T-helper 17 cell (primary cell): ENCODE results near the gene ABHD15. TPM values are rescaled to one million over a fixed set of nuclear protein-coding genes. Genes with fewer than 3 reads are reported as not detected.

ENCODE experiments used
- ATAC-seq: fragments of 150-1000 bp; cut with Tn5 transposase; 2 replicates; pipeline ENCODE4 v1.10.0; 2021; ENCODE audit warnings: mild to moderate bottlenecking, moderate library complexity
- DNase-seq, 3 donors: peaks; one replicate each; pipeline versions ENCODE4 v3.0.0 to v3.0.0-alpha.2; 2020 to 2021
- H3K9me3 ChIP-seq: one replicate; pipeline ENCODE4 v1.7.0; 2013; ENCODE audit warnings: low read length, mild to moderate bottlenecking; ENCODE audit not compliant: control insufficient read depth, poor library complexity, severe bottlenecking
- H3K27ac Mint-ChIP-seq: one replicate; pipeline ENCODE4 v1.8.0; 2022; ENCODE audit warnings: mild to moderate bottlenecking, moderate library complexity, mixed read lengths
- H3K27me3 Mint-ChIP-seq: one replicate; pipeline ENCODE4 v1.8.0; 2022; ENCODE audit warnings: mixed read lengths
- H3K36me3 Mint-ChIP-seq: one replicate; pipeline ENCODE4 v1.8.0; 2022; ENCODE audit warnings: low read depth, mixed read lengths
- H3K4me1 Mint-ChIP-seq: one replicate; pipeline ENCODE4 v1.8.0; 2022; ENCODE audit warnings: mild to moderate bottlenecking, mixed read lengths
- H3K4me3 Mint-ChIP-seq: one replicate; pipeline ENCODE4 v1.8.0; 2022; ENCODE audit warnings: mild to moderate bottlenecking, moderate library complexity, mixed read lengths
- total RNA-seq, 4 donors: library from RNA in 2 of 4; stranded (reverse) in 2 of 4; gene quantifications; one replicate each; pipeline ENCODE4 v1.2.3 and lab custom pipeline; 2022 to 2026

The ABHD15 gene
- total RNA-seq, 2 donors from 2014 or later: 14.2 to 15.6 TPM

DNA sequence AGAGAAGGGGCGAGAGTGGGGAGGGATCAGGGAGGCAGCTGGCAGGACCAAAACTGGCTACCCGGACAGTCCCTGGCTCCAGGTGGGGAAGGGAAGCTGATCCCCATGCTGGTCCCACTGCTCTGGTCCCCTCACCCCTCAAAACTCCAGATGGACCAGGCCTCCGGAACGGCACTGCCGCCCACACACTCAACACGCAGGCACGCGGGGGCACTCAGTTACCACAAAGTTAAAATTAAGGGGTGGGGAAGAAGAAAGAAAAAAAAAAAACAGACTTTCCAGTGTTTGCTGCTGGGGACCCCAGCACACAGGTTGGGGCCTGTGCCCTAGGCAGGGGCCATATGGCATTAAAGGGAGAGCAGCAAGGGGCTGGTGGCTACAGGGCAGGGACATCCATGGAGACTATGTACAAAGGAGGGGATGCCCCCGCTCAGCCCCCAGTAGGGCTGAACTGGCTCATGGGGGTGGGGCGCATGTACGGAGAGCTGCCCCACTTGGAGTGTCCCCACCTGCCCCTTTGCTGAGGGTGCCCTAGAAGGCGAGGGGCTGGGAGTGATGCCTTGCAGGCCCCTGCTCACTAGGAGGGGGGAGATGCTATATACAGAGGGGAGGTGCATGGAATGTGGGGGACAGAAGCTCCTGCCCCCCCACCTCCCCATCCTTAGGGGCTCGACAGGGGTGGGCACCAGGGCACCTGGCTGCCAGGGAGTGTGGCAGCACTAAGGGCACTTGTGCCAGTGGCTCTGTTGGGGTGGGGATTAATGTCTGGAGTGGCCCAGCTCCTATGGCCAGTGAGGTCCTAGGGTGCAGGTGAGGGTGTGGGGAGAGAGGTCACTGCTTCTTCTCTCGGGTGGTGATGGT lies 7.3 kb upstream of the ABHD15 start:
- DNase-seq (no peak), ATAC-seq (no peak)
- H3K4me3 Mint-ChIP-seq: no peak overlapping the region
- H3K36me3 Mint-ChIP-seq: peaks cover 2% of the 10 kb centered on the region
- H3K27me3 Mint-ChIP-seq: no peaks in the 10 kb centered on the region
- no peaks in the 10 kb centered on the region for H3K9me3 ChIP-seq
- H3K27ac Mint-ChIP-seq: no peak overlapping the region
- peaks cover 23% of the 10 kb centered on the region for H3K4me1 Mint-ChIP-seq

DNA sequence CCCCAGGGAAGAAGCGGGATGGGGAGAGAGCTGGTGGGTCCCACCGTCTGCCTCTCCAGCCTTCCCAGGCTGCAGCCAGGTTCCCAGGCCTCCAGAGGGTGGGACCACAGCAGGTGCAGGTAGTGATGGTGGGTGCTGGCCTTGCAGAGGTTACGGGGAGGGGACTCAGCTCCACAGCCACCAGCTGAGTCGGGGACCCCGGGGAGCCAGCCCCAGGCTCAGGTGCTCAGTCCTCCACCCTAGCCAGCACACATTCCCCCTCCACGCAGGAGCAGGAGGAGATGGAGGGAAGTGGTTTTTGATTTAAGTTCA lies 6.7 kb upstream of the ABHD15 start:
- ATAC-seq (no peak), DNase-seq (no peak)
- H3K36me3 Mint-ChIP-seq: peaks cover 2% of the 10 kb centered on the region
- peaks cover 25% of the 10 kb centered on the region for H3K4me1 Mint-ChIP-seq
- H3K4me3 Mint-ChIP-seq: no peak overlapping the region
- no peak overlapping the region for H3K27ac Mint-ChIP-seq
- H3K9me3 ChIP-seq: no peaks in the 10 kb centered on the region
- no peaks in the 10 kb centered on the region for H3K27me3 Mint-ChIP-seq

DNA sequence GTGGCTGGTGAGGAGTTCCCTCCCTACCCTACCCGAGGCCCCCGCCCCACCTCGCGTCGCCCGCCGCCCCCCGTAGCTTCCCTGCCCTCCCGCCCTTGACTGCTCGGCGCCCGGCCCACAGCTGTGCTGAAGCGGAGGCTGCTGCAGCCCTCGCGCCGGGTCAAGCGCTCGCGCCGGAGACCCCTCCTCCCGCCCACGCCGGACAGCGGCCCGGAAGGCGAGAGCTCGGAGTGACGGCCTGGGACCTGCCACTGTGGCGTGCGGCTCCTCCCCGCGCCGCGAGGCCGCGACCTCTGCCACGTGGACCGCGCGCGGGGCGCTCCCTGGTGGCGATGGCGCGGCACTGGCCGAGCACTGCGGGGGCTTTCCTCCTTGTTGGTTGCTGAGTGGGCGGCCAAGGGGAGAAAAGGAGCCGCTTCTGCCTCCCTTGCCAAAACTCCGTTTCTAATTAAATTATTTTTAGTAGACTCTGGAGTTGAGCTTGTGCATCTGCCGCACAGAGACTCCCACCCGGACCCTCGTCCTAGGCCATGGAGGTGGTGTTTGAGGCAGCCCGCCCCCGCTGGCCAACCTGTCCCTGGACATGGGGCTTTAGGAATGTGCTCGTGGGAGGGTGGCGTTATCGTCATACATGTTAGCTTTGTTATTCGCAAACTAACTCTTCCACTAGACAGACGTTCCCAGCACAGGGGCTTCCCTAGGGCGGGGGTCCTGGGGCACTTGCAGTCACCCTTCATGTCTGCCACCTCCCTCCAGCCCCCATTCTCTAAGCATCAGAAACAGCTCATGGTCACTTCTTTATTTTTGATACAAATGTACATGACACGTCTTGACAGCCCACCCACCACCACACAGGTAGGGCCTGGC lies 6.1 kb upstream of the ABHD15 start:
- Mint-ChIP-seq H3K4me1 (peaks cover 24% of the 10 kb centered on the region), H3K27me3 (no peaks in the 10 kb centered on the region), H3K36me3 (peaks cover 2% of the 10 kb centered on the region), H3K27ac (no peak overlapping the region), H3K4me3 (no peak overlapping the region)
- ATAC-seq (peak; percentile 33), DNase-seq (peak; percentile 43 to 56 (median 47))
- no peaks in the 10 kb centered on the region for H3K9me3 ChIP-seq

DNA sequence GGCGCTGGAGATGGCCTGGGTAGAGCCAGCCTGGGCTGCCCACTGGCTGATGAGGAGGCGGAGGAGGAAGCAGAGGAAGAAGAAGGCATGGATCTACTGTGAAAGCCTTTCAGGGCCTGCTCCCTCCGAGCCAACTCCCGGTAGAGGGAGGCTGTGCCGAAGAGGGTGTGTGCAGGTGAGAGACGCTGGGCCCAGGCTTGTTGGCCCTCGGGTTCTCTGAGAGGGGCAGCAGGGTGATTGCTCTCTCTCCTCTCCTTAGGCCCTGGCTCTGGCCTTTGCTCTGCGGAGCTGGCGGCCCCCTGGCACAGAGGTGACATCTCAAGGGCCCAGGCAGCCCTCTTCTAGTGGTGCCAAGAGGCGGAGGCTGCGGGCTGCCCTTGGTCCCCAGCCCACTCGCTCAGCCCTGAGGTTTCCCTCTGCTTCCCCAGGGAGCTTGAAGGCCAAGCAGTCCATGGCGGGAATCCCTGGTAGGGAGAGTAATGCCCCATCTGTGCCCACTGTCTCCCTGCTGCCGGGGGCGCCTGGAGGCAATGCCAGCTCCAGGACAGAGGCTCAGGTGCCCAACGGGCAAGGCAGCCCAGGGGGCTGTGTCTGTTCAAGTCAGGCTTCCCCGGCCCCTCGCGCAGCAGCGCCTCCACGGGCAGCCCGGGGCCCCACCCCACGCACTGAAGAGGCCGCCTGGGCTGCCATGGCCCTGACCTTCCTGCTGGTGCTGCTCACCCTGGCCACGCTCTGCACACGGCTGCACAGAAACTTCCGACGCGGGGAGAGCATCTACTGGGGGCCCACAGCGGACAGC lies 5.2 kb upstream of the ABHD15 start:
- Mint-ChIP-seq H3K4me1 (peaks cover 24% of the 10 kb centered on the region), H3K4me3 (no peak overlapping the region), H3K27me3 (no peaks in the 10 kb centered on the region), H3K36me3 (peaks cover 2% of the 10 kb centered on the region), H3K27ac (no peak overlapping the region)
- no peaks in the 10 kb centered on the region for H3K9me3 ChIP-seq
- DNase-seq: no peak
- ATAC-seq: no peak

DNA sequence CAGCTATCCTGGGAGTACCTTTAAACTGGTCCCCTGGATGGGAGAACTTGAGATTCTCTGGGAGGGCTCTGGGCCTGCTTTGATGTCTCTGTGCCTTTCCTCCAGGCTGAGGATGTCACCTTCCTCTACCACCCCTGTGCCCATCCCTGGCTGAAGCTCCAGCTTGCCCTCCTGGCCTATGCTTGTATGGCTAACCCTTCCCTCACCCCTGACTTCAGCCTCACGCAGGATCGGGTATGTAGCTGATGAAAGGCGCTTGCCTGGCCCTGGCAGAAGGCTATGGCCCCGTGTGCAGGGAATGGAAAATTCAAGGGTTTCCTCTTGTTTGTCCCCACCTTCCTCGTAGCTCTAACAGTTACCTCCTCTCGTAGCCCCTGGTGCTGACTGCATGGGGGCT lies 4.6 kb upstream of the ABHD15 start:
- no peak for DNase-seq

DNA sequence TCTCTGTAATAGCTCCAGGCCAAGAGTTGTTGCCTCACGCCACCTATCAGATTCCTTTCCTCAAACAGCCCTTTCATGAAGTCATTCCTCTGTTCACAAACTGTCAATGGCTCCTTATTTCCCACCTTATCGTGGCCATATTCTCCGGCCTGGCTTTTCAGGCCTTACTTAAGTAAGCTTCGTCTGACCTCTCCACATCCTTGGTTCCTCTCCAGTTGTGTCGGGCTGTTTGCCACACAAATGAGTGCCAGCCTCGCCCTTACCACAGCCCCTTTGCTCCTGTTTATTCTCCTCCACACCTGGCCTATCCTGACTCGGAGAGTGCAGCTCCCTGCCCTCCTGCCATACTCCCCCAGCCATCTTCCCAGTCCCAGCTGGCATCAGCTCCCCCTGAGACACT lies 3.7 kb upstream of the ABHD15 start:
- DNase-seq: no peak
- Mint-ChIP-seq H3K4me3 (peak overlapping the region; percentile 66), H3K27ac (peak overlapping the region; percentile 49), H3K36me3 (peaks cover 2% of the 10 kb centered on the region), H3K27me3 (no peaks in the 10 kb centered on the region), H3K4me1 (peaks cover 31% of the 10 kb centered on the region)
- no peak for ATAC-seq
- H3K9me3 ChIP-seq: no peaks in the 10 kb centered on the region

More for the DNA sequence above, 4.6 kb upstream of the ABHD15 start:
- no peak overlapping the region for H3K27ac Mint-ChIP-seq
- H3K36me3 Mint-ChIP-seq: peaks cover 2% of the 10 kb centered on the region
- H3K27me3 Mint-ChIP-seq: no peaks in the 10 kb centered on the region
- no peak for ATAC-seq
- no peak overlapping the region for H3K4me3 Mint-ChIP-seq
- no peaks in the 10 kb centered on the region for H3K9me3 ChIP-seq
- peaks cover 24% of the 10 kb centered on the region for H3K4me1 Mint-ChIP-seq

DNA sequence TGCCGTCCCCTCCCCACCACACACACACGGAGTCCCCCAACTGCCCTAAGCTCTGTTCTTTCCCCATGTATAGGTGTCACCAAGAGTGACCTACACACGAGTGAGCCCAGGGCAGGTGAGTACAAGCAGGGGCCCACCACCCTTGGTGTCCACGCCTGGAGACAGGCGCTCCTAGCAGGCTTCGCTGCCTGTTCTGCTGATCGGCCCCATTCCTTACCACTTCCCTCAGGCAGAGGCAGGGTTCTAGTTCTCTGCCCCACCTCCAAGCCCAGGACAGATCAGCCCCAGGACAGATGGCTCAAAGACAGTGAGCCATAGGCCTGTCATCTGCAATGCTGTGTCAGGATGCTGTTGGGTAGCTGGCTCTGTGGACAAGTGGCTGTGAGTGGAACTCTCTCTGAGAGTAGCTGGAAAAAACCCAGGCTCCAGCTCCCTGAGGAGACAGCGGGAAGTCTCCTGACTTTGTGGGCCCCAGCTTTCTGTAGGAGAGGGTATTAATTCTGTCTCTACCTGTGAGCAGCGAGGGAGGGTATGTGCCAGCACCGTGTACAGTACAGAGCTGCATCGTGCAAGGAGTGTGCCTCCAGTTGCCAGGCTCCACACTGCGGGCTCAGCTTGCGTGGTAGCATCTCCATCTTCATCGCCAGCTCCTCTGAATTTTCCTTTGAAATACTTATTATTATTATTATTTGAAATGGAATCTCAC lies 2.6 kb upstream of the ABHD15 start:
- Mint-ChIP-seq H3K36me3 (peaks cover 2% of the 10 kb centered on the region), H3K27ac (peak overlapping the region; percentile 59), H3K4me3 (peak overlapping the region; percentile 97), H3K4me1 (peaks cover 31% of the 10 kb centered on the region), H3K27me3 (no peaks in the 10 kb centered on the region)
- no peaks in the 10 kb centered on the region for H3K9me3 ChIP-seq
- DNase-seq (no peak), ATAC-seq (no peak)

DNA sequence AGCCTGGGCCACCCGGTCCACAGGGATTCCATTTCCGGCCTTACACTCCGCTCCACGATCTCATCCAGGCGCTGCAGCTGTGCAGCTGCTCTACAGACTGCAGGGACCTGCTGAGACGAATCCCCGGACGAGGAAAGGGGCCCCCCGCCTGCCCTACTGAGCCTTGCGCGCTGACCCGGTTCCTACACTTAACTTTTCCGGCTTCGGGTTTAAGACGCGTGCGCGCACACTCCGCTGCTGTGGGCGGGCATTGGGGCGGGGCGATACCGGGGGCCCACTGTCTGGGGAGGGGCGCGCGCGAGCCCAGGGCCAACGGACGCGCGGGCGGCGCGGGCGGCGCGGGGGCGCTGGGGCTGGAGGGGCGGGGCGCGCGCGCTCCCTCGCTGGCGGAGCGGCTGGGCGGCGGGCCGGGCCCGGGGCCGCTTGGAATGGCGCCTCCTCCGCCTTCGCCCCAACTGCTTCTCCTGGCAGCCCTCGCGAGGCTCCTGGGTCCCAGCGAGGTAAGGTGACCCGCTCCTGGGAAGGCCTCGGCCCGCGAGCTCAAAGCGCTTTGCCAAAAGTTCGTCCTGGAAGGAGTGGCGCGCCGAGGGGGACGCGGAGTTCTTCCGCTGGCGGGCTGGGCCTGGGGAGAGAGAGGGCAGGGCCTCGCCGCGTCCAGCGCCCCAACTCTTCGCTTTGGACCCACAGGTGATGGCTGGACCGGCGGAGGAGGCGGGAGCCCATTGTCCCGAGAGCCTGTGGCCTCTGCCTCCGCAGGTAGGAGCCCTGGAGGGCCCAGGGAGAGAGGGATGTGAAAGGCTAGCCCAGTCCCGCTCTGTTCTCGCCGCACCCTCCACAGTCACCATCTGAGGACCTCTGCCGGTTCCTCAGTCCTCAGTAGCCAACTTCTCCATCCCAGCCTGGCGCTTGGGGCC lies 1.8 kb upstream of the ABHD15 start, which contains the start of gene TP53I13:
Gene TP53I13, plus strand, starts transcription at position 371 of the 914 bp plus-strand sequence. Its CDS starts 58 bp downstream, at position 429.
- Mint-ChIP-seq H3K4me1 (peaks cover 35% of the 10 kb centered on the region), H3K27ac (peak within 1 kb of the TSS; percentile 75)

DNA sequence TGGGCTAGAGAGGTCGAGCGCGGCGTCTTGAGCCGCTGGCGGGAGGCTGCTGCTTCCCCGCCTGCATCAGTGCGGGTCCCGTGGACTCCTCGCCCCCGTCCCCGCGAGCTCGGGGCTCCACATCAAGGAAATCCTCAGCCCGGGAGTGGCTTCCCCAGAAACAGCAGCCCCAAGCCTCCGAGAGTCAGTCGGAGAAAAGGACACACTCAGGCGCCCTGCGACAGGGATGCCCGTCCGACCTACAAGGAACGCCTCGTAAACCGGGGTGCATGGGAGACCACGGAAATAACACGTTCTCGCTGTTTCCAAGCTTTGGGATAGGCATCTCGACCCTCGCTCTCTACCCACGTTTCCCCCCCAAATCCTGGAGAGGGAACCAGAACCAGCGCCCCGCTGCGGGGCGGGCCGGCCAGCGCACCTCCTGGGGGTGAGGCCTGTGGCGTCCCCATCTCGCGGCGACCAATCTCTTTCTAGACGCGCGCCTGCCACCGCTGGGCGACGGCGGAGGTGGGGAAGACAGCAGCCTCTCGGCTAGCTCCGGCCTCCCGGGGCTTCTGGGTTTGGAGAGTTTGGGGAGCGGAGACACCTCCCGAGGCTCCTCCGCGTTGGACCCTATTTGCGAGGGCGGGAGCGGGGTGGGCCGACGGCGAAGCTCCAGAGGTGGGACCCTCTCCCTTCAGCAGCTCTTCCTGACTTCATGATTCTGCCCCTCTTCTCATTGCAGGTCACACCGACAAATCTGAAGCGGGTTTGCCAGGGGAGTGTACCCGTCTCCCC lies 905 bp upstream of the ABHD15 start:
- peaks cover 2% of the 10 kb centered on the region for H3K36me3 Mint-ChIP-seq
- H3K9me3 ChIP-seq: no peaks in the 10 kb centered on the region
- peak; percentile 71 for ATAC-seq
- peaks cover 34% of the 10 kb centered on the region for H3K4me1 Mint-ChIP-seq
- no peaks in the 10 kb centered on the region for H3K27me3 Mint-ChIP-seq
- peak; percentile 62 to 70 (median 64) for DNase-seq
- H3K4me3 Mint-ChIP-seq: peak overlapping the region; percentile 97
- H3K27ac Mint-ChIP-seq: peak overlapping the region; percentile 75

More for the DNA sequence above, 1.8 kb upstream of the ABHD15 start, which contains the start of gene TP53I13:
- H3K9me3 ChIP-seq: no peaks in the 10 kb centered on the region
- ATAC-seq (peak; percentile 69), DNase-seq (peak; percentile 79 to 88 (median 84))
- H3K36me3 Mint-ChIP-seq: peaks cover 2% of the 10 kb centered on the region
- no peaks in the 10 kb centered on the region for H3K27me3 Mint-ChIP-seq
- H3K4me3 Mint-ChIP-seq: peak within 1 kb of the TSS; percentile 97

DNA sequence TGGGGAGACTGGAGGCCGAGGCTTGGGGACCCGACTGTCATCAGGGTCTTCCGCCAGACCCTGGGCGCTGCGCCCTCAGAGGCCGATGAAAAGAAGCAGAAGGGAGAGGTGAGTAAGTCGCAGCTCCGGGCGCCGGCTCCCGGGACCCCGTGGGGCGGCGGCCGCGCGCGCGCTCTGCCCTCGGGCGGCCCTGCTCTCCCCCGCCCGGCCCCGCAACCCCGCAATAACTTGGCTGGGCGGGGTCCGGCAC lies 392 bp upstream of the ABHD15 start:
- Mint-ChIP-seq H3K4me1 (peaks cover 38% of the 10 kb centered on the region), H3K4me3 (peak overlapping the region; percentile 97), H3K36me3 (peaks cover 2% of the 10 kb centered on the region), H3K27me3 (no peaks in the 10 kb centered on the region), H3K27ac (no peak overlapping the region)
- DNase-seq: no peak
- ATAC-seq: peak; percentile 1
- H3K9me3 ChIP-seq: no peaks in the 10 kb centered on the region

DNA sequence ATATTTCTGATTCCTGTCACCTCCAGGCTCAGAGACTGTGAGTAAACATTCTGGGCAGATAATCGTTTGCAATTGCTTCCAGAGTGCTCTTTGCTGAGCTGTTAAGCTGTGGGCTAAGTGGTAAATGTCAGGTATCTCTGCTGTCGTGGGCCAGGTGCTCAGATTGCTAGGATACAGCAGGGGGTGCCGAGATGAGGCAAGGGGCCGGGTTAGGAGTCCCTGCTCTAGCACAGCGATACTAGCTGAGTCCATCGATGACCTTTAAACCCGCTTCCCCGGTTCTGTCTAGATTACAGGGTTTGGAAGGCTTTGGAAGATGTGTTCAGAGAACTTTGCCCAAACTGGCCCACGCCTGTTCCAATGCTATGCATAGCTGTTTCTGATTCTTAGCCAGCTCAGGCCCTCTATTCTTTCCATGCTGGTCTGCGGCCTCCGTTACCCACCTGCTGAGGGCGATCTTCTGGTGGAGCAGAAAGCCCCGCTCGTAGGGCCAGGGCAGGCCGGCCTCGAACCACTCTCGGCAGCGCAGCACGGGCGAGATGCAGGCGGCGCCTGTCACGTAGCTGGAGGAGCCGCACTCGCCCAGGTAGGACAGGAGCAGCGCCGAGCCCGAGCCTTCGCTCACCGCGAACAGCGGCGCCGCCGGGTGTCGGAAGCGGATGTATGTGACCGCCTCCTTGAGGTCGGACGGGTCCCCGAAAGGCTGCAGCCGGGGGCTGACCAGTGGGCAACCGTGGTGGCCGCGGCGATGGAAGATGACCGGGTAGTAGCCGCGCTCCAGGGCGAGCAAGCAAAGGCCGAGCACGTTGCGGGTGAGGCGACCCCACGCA lies 979 bp downstream of the ABHD15 start:
- peak; percentile 31 for ATAC-seq

More for the DNA sequence above, 979 bp downstream of the ABHD15 start:
- Mint-ChIP-seq H3K4me1 (peaks cover 40% of the 10 kb centered on the region), H3K27ac (peak overlapping the region; percentile 80), H3K27me3 (no peaks in the 10 kb centered on the region), H3K4me3 (peak overlapping the region; percentile 97), H3K36me3 (peaks cover 2% of the 10 kb centered on the region)
- DNase-seq: peak; percentile 33 to 49 (median 44)
- H3K9me3 ChIP-seq: no peaks in the 10 kb centered on the region
